ENCODE data around the gene CTNND2. TPM values are rescaled to one million over a fixed set of nuclear protein-coding genes. Genes with fewer than 3 reads are reported as not detected.

Gene CTNND2
- total RNA-seq, 4 donors from 2014 or later: 0.04 TPM; not detected in 3

DNA sequence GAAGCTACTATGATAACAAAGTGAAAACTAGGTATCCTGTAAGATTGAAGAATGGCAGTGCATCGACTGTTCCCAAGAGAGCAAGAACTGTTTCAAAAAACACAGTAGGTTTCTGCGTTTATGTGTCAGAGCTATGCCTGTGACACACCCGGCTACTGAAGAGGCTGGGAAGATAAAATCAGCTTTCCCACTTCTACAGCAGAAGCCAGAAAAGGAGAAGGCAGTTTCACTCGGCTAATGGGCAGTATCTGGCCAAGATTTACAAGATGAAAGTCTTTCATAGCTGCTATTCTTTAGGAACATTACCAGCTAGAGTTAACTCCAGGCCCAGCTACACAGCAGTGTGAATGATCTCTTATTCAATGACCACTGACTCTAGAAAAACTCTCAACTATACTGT is 195.2 kb downstream of the CTNND2 start:
- H3K4me1 ChIP-seq: no peaks in the 10 kb centered on the region
- no peaks in the 10 kb centered on the region for H3K27me3 ChIP-seq
- DNase-seq (no peak), ATAC-seq (no peak)
- TF ChIP-seq, protein P1, sequence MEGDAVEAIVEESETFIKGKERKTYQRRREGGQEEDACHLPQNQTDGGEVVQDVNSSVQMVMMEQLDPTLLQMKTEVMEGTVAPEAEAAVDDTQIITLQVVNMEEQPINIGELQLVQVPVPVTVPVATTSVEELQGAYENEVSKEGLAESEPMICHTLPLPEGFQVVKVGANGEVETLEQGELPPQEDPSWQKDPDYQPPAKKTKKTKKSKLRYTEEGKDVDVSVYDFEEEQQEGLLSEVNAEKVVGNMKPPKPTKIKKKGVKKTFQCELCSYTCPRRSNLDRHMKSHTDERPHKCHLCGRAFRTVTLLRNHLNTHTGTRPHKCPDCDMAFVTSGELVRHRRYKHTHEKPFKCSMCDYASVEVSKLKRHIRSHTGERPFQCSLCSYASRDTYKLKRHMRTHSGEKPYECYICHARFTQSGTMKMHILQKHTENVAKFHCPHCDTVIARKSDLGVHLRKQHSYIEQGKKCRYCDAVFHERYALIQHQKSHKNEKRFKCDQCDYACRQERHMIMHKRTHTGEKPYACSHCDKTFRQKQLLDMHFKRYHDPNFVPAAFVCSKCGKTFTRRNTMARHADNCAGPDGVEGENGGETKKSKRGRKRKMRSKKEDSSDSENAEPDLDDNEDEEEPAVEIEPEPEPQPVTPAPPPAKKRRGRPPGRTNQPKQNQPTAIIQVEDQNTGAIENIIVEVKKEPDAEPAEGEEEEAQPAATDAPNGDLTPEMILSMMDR (IDR thresholded peaks at IDR 0.05 in 4 of 5, conservative IDR thresholded peaks at IDR 0.05 in 1 of 5): no peak
- TF ChIP-seq POLR2A (IDR thresholded peaks at IDR 0.05): no peak
- no peak overlapping the region for H3K27ac ChIP-seq
- in situ Hi-C loops (cut with MboI; ENCODE audit: low sequenced_read_pairs in 4 of 4): no loop called here
- no peaks in the 10 kb centered on the region for H3K36me3 ChIP-seq
- no peak overlapping the region for H3K4me3 ChIP-seq
- H3K9me3 ChIP-seq: no peaks in the 10 kb centered on the region
- intact Hi-C loops (cut with DNase I; ENCODE audit: low total_unique reads): no loop called here

DNA sequence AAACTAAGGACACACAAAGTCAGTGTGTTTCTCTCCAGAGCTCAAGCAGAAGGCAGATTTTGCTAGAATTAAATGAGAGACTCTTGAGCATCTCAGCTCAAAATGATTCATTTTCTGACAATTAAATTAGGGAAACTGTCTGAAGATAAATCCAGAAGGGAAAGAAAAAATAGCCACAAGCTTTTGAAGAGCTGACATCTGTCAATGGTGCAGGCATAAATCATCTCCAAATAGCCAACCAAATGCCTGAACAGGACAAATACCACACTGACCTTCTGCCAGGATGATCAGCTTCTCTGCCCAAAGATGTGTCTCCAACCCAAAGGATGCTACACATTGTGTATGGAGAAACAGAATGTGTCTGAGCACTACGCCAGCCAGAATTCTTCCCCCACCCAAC is 199.3 kb downstream of the CTNND2 start:
- no peak for DNase-seq
- Histone ChIP-seq H3K27ac (no peak overlapping the region), H3K9me3 (no peaks in the 10 kb centered on the region), H3K4me3 (no peak overlapping the region), H3K27me3 (no peaks in the 10 kb centered on the region), H3K36me3 (no peaks in the 10 kb centered on the region), H3K4me1 (no peaks in the 10 kb centered on the region)
- in situ Hi-C loops (cut with MboI; ENCODE audit: low sequenced_read_pairs in 4 of 4): no loop called here
- no peak for TF ChIP-seq POLR2A (IDR thresholded peaks at IDR 0.05)
- TF ChIP-seq, protein P1 (IDR thresholded peaks at IDR 0.05 in 4 of 5, conservative IDR thresholded peaks at IDR 0.05 in 1 of 5): no peak
- intact Hi-C loops (cut with DNase I; ENCODE audit: low total_unique reads): no loop called here
- ATAC-seq: no peak

DNA sequence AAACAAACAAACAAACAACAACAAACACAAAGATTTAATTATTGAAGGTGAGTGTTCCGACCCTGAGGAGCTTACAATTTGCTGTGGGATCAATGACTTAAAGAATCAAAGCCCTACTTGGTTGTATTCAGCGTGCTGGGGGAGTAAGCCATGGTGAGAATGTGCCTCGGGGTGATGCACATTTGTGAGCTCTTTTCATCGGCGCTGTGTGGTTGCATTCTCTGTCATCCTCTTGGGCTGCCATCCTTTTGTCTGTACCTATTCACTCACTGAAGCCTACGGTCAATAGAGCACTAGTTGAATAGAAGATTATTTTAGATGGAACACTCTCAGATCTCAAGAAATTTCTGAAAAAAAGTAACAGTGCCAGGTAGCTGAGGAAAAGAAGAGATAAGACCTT is 203.9 kb downstream of the CTNND2 start:
- no peaks in the 10 kb centered on the region for H3K27me3 ChIP-seq
- DNase-seq: no peak
- no peaks in the 10 kb centered on the region for H3K4me1 ChIP-seq
- TF ChIP-seq, protein P1 (IDR thresholded peaks at IDR 0.05 in 4 of 5, conservative IDR thresholded peaks at IDR 0.05 in 1 of 5): no peak
- TF ChIP-seq POLR2A (IDR thresholded peaks at IDR 0.05): no peak
- ATAC-seq: no peak
- no peaks in the 10 kb centered on the region for H3K9me3 ChIP-seq
- intact Hi-C loops (cut with DNase I; ENCODE audit: low total_unique reads): no loop called here
- H3K4me3 ChIP-seq: no peak overlapping the region
- H3K27ac ChIP-seq: no peak overlapping the region
- in situ Hi-C loops (cut with MboI; ENCODE audit: low sequenced_read_pairs in 4 of 4): no loop called here
- no peaks in the 10 kb centered on the region for H3K36me3 ChIP-seq

DNA sequence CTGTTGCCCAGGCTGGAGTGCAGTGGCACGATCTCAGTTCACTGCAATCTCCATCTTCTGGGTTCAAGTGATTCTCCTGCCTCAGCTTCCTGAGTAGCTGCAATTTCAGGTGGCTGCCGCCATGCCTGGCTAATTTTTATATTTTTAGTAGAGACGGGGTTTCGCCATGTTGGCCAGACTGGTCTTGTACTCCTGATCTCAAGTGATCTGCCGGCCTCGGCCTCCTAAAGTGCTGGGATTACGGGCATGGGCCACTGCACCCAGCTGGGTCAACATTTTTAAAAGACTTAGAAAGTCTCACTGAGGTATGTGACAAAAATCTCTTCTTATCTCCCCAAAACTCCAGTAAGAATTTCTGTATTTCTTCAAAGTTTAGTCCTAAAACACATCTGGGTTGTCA is 211.6 kb downstream of the CTNND2 start:
- ATAC-seq (no peak), DNase-seq (no peak)
- H3K27ac ChIP-seq: no peak overlapping the region
- in situ Hi-C loops (cut with MboI; ENCODE audit: low sequenced_read_pairs in 4 of 4) (no loop called here), intact Hi-C loops (cut with DNase I; ENCODE audit: low total_unique reads) (no loop called here)
- H3K36me3 ChIP-seq: no peaks in the 10 kb centered on the region
- H3K4me1 ChIP-seq: no peaks in the 10 kb centered on the region
- no peak for TF ChIP-seq POLR2A (IDR thresholded peaks at IDR 0.05)
- TF ChIP-seq, protein P1 (IDR thresholded peaks at IDR 0.05 in 4 of 5, conservative IDR thresholded peaks at IDR 0.05 in 1 of 5): no peak
- no peak overlapping the region for H3K4me3 ChIP-seq
- no peaks in the 10 kb centered on the region for H3K9me3 ChIP-seq
- H3K27me3 ChIP-seq: no peaks in the 10 kb centered on the region

DNA sequence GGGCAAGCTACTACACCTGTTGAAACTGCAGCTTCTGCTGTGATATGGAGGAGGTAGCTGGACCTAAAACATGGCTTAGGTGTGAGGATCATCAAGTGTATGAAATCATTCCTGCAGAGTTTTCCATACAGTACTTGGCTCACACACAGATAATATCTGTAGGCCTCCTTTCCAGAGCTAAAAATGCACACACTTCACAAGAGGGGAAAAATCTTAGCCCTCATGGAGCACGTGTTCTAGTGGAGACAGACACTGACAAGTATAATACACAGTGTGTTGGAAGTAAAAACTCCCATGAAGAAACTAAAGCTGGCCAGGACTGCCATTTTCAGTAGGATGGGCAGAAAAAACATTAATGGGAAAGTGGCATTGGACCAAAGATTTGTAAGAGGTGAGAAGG is 216.7 kb downstream of the CTNND2 start:
- in situ Hi-C loops (cut with MboI; ENCODE audit: low sequenced_read_pairs in 4 of 4): no loop called here

More for the DNA sequence above, 216.7 kb downstream of the CTNND2 start:
- TF ChIP-seq, protein P1 (IDR thresholded peaks at IDR 0.05 in 4 of 5, conservative IDR thresholded peaks at IDR 0.05 in 1 of 5): no peak
- TF ChIP-seq POLR2A (IDR thresholded peaks at IDR 0.05): no peak
- Histone ChIP-seq H3K9me3 (no peaks in the 10 kb centered on the region), H3K36me3 (no peaks in the 10 kb centered on the region), H3K27ac (no peak overlapping the region), H3K4me1 (no peaks in the 10 kb centered on the region), H3K27me3 (no peaks in the 10 kb centered on the region), H3K4me3 (no peak overlapping the region)
- no peak for DNase-seq
- intact Hi-C loops (cut with DNase I; ENCODE audit: low total_unique reads): no loop called here
- ATAC-seq: no peak
